Measurements from ENCODE around the gene PACRG.

DNA sequence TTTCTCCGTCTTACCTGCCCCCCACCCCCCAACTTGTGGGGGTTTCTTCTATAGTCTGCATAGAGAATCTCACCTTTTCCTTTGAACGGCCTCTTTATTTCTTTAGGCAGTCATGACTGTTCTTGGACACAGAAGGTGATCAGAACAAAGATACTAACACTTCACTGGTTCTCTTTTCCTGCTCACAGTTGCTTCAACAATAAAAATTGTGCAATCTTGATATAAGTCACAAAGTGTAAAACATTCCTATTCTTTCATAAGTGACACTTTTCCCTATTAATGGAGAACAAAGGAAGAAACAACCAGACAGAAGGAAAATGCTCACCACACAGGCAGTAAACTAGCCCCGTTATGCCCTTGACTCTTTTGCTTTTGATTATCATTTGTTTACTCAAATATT lies 448.3 kb downstream of the PACRG start:
- TF ChIP-seq, protein P1, sequence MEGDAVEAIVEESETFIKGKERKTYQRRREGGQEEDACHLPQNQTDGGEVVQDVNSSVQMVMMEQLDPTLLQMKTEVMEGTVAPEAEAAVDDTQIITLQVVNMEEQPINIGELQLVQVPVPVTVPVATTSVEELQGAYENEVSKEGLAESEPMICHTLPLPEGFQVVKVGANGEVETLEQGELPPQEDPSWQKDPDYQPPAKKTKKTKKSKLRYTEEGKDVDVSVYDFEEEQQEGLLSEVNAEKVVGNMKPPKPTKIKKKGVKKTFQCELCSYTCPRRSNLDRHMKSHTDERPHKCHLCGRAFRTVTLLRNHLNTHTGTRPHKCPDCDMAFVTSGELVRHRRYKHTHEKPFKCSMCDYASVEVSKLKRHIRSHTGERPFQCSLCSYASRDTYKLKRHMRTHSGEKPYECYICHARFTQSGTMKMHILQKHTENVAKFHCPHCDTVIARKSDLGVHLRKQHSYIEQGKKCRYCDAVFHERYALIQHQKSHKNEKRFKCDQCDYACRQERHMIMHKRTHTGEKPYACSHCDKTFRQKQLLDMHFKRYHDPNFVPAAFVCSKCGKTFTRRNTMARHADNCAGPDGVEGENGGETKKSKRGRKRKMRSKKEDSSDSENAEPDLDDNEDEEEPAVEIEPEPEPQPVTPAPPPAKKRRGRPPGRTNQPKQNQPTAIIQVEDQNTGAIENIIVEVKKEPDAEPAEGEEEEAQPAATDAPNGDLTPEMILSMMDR (conservative IDR thresholded peaks at IDR 0.05; ENCODE audit: low read length): no peak
- TF ChIP-seq EZH2phosphoT487 (IDR thresholded peaks at IDR 0.05; ENCODE audit: borderline replicate concordance, low read depth, low read length): no peak

All from OCI-LY7 (cell line).